Measurements from ENCODE around the gene RPL9.

DNA sequence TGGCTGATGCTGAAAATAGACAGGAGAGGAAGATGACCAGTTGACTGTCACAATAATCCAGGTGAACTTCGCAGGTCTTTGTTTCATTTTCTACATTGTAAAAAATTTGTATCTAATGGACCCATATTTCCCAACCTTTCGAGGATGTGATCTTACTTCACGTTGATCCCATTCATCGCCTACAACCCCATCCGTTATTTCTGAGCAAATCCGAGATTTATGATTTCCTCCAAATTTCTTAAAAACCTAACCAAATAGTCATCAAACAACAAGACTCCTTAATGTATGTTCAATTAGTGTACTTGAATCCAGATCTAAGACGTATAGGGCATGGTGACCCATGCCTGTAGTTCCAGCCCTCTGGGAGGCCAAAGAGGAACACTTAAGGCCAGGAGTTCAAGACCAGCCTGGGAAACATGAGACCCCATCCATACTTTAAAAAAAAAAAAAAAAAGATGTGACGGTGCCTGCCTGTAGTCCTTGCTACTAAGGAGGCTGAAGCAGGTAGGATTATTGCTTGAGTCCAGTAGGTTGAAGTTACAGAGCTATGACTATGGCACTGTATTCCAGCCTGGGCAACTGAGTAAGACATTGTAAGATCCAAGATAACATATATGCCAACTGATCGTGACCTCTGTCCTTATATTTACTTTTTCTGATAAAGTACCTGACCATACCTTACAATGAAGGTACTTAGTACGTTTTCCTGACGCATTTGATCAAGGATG lies 5.7 kb downstream of the RPL9 start:
- TF ChIP-seq POLR2A (IDR thresholded peaks at IDR 0.05) (no peak), POLR2AphosphoS5 (IDR thresholded peaks at IDR 0.05) (peak in 1 of 3 donors; percentile 9)
- TF ChIP-seq, protein P1, sequence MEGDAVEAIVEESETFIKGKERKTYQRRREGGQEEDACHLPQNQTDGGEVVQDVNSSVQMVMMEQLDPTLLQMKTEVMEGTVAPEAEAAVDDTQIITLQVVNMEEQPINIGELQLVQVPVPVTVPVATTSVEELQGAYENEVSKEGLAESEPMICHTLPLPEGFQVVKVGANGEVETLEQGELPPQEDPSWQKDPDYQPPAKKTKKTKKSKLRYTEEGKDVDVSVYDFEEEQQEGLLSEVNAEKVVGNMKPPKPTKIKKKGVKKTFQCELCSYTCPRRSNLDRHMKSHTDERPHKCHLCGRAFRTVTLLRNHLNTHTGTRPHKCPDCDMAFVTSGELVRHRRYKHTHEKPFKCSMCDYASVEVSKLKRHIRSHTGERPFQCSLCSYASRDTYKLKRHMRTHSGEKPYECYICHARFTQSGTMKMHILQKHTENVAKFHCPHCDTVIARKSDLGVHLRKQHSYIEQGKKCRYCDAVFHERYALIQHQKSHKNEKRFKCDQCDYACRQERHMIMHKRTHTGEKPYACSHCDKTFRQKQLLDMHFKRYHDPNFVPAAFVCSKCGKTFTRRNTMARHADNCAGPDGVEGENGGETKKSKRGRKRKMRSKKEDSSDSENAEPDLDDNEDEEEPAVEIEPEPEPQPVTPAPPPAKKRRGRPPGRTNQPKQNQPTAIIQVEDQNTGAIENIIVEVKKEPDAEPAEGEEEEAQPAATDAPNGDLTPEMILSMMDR (IDR thresholded peaks at IDR 0.05 in 8 of 11, conservative IDR thresholded peaks at IDR 0.05 in 3 of 11): no peak
